OCI-LY1 (cell line): ENCODE measurements around the gene TXNIP.

ENCODE experiments used
- H2AFZ ChIP-seq: fragments of 200-600 bp; sonication (generic), shearing (Covaris generic); 2 replicates; pipeline ENCODE4 v1.6.0; 2014; ENCODE audit warnings: antibody characterized with exemption, mild to moderate bottlenecking, low read length
- H3F3A ChIP-seq: fragments of 200-600 bp; sonication (generic), shearing (Covaris generic); 2 replicates; pipeline ENCODE4 v1.6.0; 2014; ENCODE audit warnings: mild to moderate bottlenecking, antibody characterized with exemption, low read length, moderate library complexity; ENCODE audit not compliant: insufficient read depth
- H3K27ac ChIP-seq: fragments of 200-600 bp; sonication (generic); 2 replicates; pipeline ENCODE4 v1.5.1; 2014; ENCODE audit warnings: low read length, mixed run types, mild to moderate bottlenecking, low read depth; ENCODE audit not compliant: poor library complexity, severe bottlenecking
- H3K27me3 ChIP-seq: fragments of 200-600 bp; sonication (generic); 2 replicates; pipeline ENCODE4 v1.6.0; 2014; ENCODE audit warnings: antibody characterized with exemption, mild to moderate bottlenecking, low read length, moderate library complexity; ENCODE audit not compliant: insufficient read depth
- H3K36me3 ChIP-seq: fragments of 200-600 bp; sonication (generic); 2 replicates; pipeline ENCODE4 v1.6.1; 2014; ENCODE audit warnings: mild to moderate bottlenecking, antibody characterized with exemption, low read length, moderate library complexity, mixed read lengths; ENCODE audit not compliant: insufficient read depth
- H3K4me1 ChIP-seq: fragments of 200-600 bp; sonication (generic); 2 replicates; pipeline ENCODE4 v1.5.1; 2014; ENCODE audit warnings: mild to moderate bottlenecking, low read length, moderate library complexity; ENCODE audit not compliant: insufficient read depth, severe bottlenecking
- H3K4me2 ChIP-seq: fragments of 200-600 bp; sonication (generic), shearing (Covaris generic); 2 replicates; pipeline ENCODE4 v1.6.1; 2014; ENCODE audit warnings: low read length
- H3K4me3 ChIP-seq: fragments of 200-600 bp; sonication (generic); 2 replicates; pipeline ENCODE4 v1.5.1; 2014; ENCODE audit warnings: low read length, low read depth, mild to moderate bottlenecking, mixed read lengths; ENCODE audit not compliant: poor library complexity, severe bottlenecking
- H3K79me2 ChIP-seq: fragments of 200-600 bp; shearing (Covaris generic); 2 replicates; pipeline ENCODE4 v1.6.1; 2016; ENCODE audit warnings: mixed run types, low read length, mixed read lengths; ENCODE audit not compliant: insufficient read depth
- H3K9ac ChIP-seq: fragments of 200-600 bp; sonication (generic), shearing (Covaris generic); 2 replicates; pipeline ENCODE4 v1.6.1; 2014; ENCODE audit warnings: mild to moderate bottlenecking, low read length, mixed read lengths
- H3K9me2 ChIP-seq: fragments of 200-600 bp; sonication (generic), shearing (Covaris generic); 2 replicates; pipeline ENCODE4 v1.6.1; 2014; ENCODE audit warnings: low read depth, mild to moderate bottlenecking, low read length, mixed read lengths
- H3K9me3 ChIP-seq: fragments of 200-600 bp; shearing (Covaris generic); 2 replicates; pipeline ENCODE4 v1.6.1; 2014; ENCODE audit warnings: low read length, mixed read lengths
- H4K20me1 ChIP-seq: fragments of 200-600 bp; sonication (generic), shearing (Covaris generic); 2 replicates; pipeline ENCODE4 v1.6.0; 2016; ENCODE audit warnings: mild to moderate bottlenecking, low read length; ENCODE audit not compliant: insufficient read depth
- CTCF ChIP-seq: fragments of 200-600 bp; sonication (generic), shearing (Covaris generic); IDR thresholded peaks from 2 replicates; pipeline ENCODE4 v1.5.1; 2017; ENCODE audit warnings: mild to moderate bottlenecking, antibody characterized with exemption, low read length, moderate library complexity, mixed read lengths
- EZH2 ChIP-seq: fragments of 200-600 bp; sonication (generic), shearing (Covaris generic); IDR thresholded peaks from 2 replicates; pipeline ENCODE4 v1.8.0; 2017; ENCODE audit warnings: borderline replicate concordance, mixed run types, mild to moderate bottlenecking, antibody characterized with exemption, low read length, moderate library complexity, mixed read lengths

Gene TXNIP

GRCh38 chr1:145978471-145978853 lies 17.9 kb downstream of the TXNIP start:
- Histone ChIP-seq H3K36me3 (peaks cover 5% of the 10 kb centered on the region; the same call in 1 of the 2 replicates), H3F3A (0 out of 2 replicates have a peak, but pooled peaks cover 2% of the 10 kb centered on the region), H3K4me2 (peak overlapping the region; percentile 64; the same call in 1 of the 2 replicates), H3K9me3 (no peaks in the 10 kb centered on the region), H3K9me2 (no peaks in the 10 kb centered on the region), H3K79me2 (no peaks in the 10 kb centered on the region), H3K27me3 (no peaks in the 10 kb centered on the region), H3K4me3 (no peak overlapping the region), H4K20me1 (no peaks in the 10 kb centered on the region), H3K4me1 (peaks cover 50% of the 10 kb centered on the region), H3K27ac (peak overlapping the region; percentile 96), H2AFZ (no peak overlapping the region), H3K9ac (peak overlapping the region; percentile 58)
- no peak for TF ChIP-seq EZH2
- no peak for TF ChIP-seq CTCF

- peak; percentile 84 for TF ChIP-seq CTCF
- no peak for TF ChIP-seq EZH2
- H3K36me3 ChIP-seq: peaks cover 5% of the 10 kb centered on the region; the same call in 1 of the 2 replicates
- H3K27ac ChIP-seq: peak overlapping the region; percentile 96
- no peaks in the 10 kb centered on the region for H3K9me2 ChIP-seq
- no peaks in the 10 kb centered on the region for H4K20me1 ChIP-seq
- no peaks in the 10 kb centered on the region for H3K27me3 ChIP-seq
- H3K4me2 ChIP-seq: peak overlapping the region; percentile 64; the same call in 1 of the 2 replicates
- H3K9me3 ChIP-seq: no peaks in the 10 kb centered on the region
- peak overlapping the region; percentile 58; the same call in 1 of the 2 replicates for H3K9ac ChIP-seq
- H3K4me3 ChIP-seq: no peak overlapping the region
- no peak overlapping the region for H2AFZ ChIP-seq
- no peaks in the 10 kb centered on the region for H3F3A ChIP-seq
- H3K79me2 ChIP-seq: no peaks in the 10 kb centered on the region
- peaks cover 43% of the 10 kb centered on the region for H3K4me1 ChIP-seq
Measured at GRCh38 chr1:145977486-145978470, 18.6 kb downstream of the TXNIP start.

GRCh38 chr1:145977016-145977415 lies 19.4 kb downstream of the TXNIP start:
- H3K79me2 ChIP-seq: no peaks in the 10 kb centered on the region
- peaks cover 5% of the 10 kb centered on the region; the same call in 1 of the 2 replicates for H3K36me3 ChIP-seq
- H3K9me3 ChIP-seq: no peaks in the 10 kb centered on the region
- H3K9me2 ChIP-seq: no peaks in the 10 kb centered on the region
- H3F3A ChIP-seq: no peaks in the 10 kb centered on the region
- H3K27me3 ChIP-seq: no peaks in the 10 kb centered on the region
- no peak overlapping the region for H3K4me3 ChIP-seq
- H3K4me2 ChIP-seq: no peak overlapping the region; the same call in 1 of the 2 replicates
- H4K20me1 ChIP-seq: no peaks in the 10 kb centered on the region
- H3K27ac ChIP-seq: no peak overlapping the region
- peaks cover 39% of the 10 kb centered on the region for H3K4me1 ChIP-seq
- H3K9ac ChIP-seq: no peak overlapping the region
- TF ChIP-seq CTCF: no peak
- TF ChIP-seq EZH2: no peak
- no peak overlapping the region for H2AFZ ChIP-seq
